Heart right ventricle (tissue), 16 donors: ENCODE data around the gene MYB. TPM values are rescaled to one million over a fixed set of nuclear protein-coding genes. Genes with fewer than 3 reads are reported as not detected.

ENCODE experiments used
- ATAC-seq, 8 donors: fragments of 200-7000 bp; cut with Tn5 transposase; one replicate each; pipeline ENCODE4 v1.9.1; 2020; ENCODE audit warnings: mild to moderate bottlenecking in 8 of 8, moderate library complexity in 8 of 8, moderate number of reproducible peaks in 1 of 8
- DNase-seq, 2 donors: peaks; one replicate each; pipeline ENCODE4 v3.0.0-alpha.2; 2020
- H3K27ac ChIP-seq, 10 donors: fragments of 200-600 bp; sonication (generic) in 2 of 10; one replicate each; pipeline versions ENCODE4 v1.5.0 to v1.8.0; 2020 to 2022; ENCODE audit warnings: mild to moderate bottlenecking in 3 of 10
- H3K27me3 ChIP-seq, 7 donors: fragments of 200-600 bp; one replicate each; pipeline ENCODE4 v1.8.0; 2021 to 2022; ENCODE audit warnings: mild to moderate bottlenecking in 2 of 7
- H3K36me3 ChIP-seq, 9 donors: fragments of 200-600 bp; sonication (generic) in 1 of 9; one replicate each; pipeline versions ENCODE4 v1.5.0 to v1.8.0; 2020 to 2022; ENCODE audit warnings: mild to moderate bottlenecking in 2 of 9
- H3K4me1 ChIP-seq, 9 donors: fragments of 200-600 bp; sonication (generic) in 1 of 9; one replicate each; pipeline versions ENCODE4 v1.5.0 to v1.8.0; 2020 to 2022; ENCODE audit warnings: mild to moderate bottlenecking in 4 of 9
- H3K4me3 ChIP-seq, 10 donors: fragments of 200-600 bp; sonication (generic) in 2 of 10; one replicate each; pipeline versions ENCODE4 v1.5.0 to v1.8.0; 2020 to 2022; ENCODE audit warnings: mild to moderate bottlenecking in 7 of 10, moderate library complexity in 2 of 10
- H3K9me3 ChIP-seq, 11 donors: fragments of 200-600 bp in 10 of 11; sonication (generic) in 2 of 11; one replicate each; pipeline versions ENCODE4 v1.5.0 to v1.8.0; 2013 to 2022; ENCODE audit warnings: mild to moderate bottlenecking in 2 of 11, control low read depth in 1 of 11, moderate library complexity in 1 of 11
- CTCF ChIP-seq, 9 donors: fragments of 200-600 bp; sonication (generic) in 2 of 9; IDR thresholded peaks; one replicate each; pipeline versions ENCODE4 v1.5.0 to v1.8.0; 2021 to 2022; ENCODE audit warnings: antibody characterized with exemption in 9 of 9, mild to moderate bottlenecking in 5 of 9, moderate library complexity in 1 of 9
- WGBS, 2 donors: extraction: QIAGEN DNeasy Blood & Tissue Kit; methylation state at CpG; one replicate each; pipeline ENCODE4 v1.1.7; 2013; ENCODE audit warnings: inconsistent platforms in 1 of 2; 5-methylcytosine and 5-hydroxymethylcytosine counted together
- intact Hi-C, 10 donors: fragments of 100-400 bp; cut with DNase I; formaldehyde crosslinking; loops; one replicate each; pipeline versions ENCODE4 v1.11.1 to v1.14.2; 2022
- microRNA-seq, 2 donors: library from miRNA; unstranded; fragments of <30 nt; microRNA quantifications; one replicate each; pipeline ENCODE4 v1.2.0, GENCODE V29; 2021
- polyA plus RNA-seq, 2 donors: library from polyadenylated mRNA; stranded (reverse); fragments of 200-250 nt; gene quantifications; one replicate each; pipeline ENCODE4 v1.2.3, GENCODE V29; 2013
- total RNA-seq, 10 donors: library from RNA; stranded (reverse); fragmentation: NEBNext Ultra II Directional in 3 of 10; extraction: Animal tissue kit (Norgen Biotek cat#: 25700) in 3 of 10; gene quantifications; one replicate each; pipeline versions ENCODE4 v1.2.1 to v1.2.4, GENCODE V29; 2021 to 2023
- donor health status: Arrhythmogenic right ventricular cardiomyopathy.
- donor health status: ischemic (EF 13 %, LVEDD 7.1; RV severe dilation, severe dysfunction).
- donor health status: healthy with polysubstance abuse.
- donor health status: DM: no; HTN: yes; CAD: no.
- donor health status: DM: no; HTN: no; CAD: no.
- donor health status: ischemic (EF 25% LVEDD 6.9; RV normal size, moderate dysfunction).
- donor health status: ischemic (EF 25% LVEDD 5.7; RV mildly dilated, moderate dysfunction).
- donor health status: healthy.
- donor health status: DM: yes; HTN: yes; CAD: no.
- donor health status: Ischemic cardiomyopathy.
- donor health status: ischemic (EF 35%, LVEDD 5.7; RV mildly dilated, moderate dysfunction).
- donor health status: nonischemic (EF 11% LVEDD 7.7; RV severe dilation, severe dysfunction).
- donor health status: DM: yes; HTN: yes; CAD: no.
- donor health status: PGD.
- donor health status: ischemic (EF 29% LVEDD 5.4; RV normal size, mild dysfunction).
- donor health status: nonischemic (EF 23%, LVEDD 6.1; RV moderate dilation, normal function).

Gene MYB
- total and polyA plus RNA-seq, 12 donors, result 0.01 to 0.39 (median 0.13) TPM; not detected in 8

GRCh38 chr6:135268263-135268662, 87.2 kb downstream of the MYB start:
- intact Hi-C loops, result no loop called here
- H3K4me3 ChIP-seq, result no peak overlapping the region
- no peak overlapping the region for H3K27ac ChIP-seq
- 90 to 98% methylated on average over 3 of the region's 3 CpGs for WGBS, 2 donors
- no peaks in the 10 kb centered on the region for H3K9me3 ChIP-seq
- no peak for TF ChIP-seq CTCF (IDR thresholded peaks at IDR 0.05)
- DNase-seq (no peak), ATAC-seq (no peak)
- H3K27me3 ChIP-seq, result peaks cover 0 to 16% (median 1%) of the 10 kb centered on the region in 7 donors
- peaks cover 0 to 6% (median 0%) of the 10 kb centered on the region in 9 donors for H3K4me1 ChIP-seq
- no peaks in the 10 kb centered on the region for H3K36me3 ChIP-seq

GRCh38 chr6:135268740-135269139, 87.6 kb downstream of the MYB start:
- intact Hi-C loops, result no loop called here
- Histone ChIP-seq H3K9me3 (no peaks in the 10 kb centered on the region), H3K27ac (no peak overlapping the region), H3K4me1 (peaks cover 0 to 6% (median 0%) of the 10 kb centered on the region in 9 donors), H3K4me3 (no peak overlapping the region), H3K36me3 (no peaks in the 10 kb centered on the region), H3K27me3 (peaks cover 0 to 21% (median 4%) of the 10 kb centered on the region in 7 donors)
- DNase-seq, result no peak
- TF ChIP-seq CTCF (IDR thresholded peaks at IDR 0.05), result no peak
- ATAC-seq, result no peak
- WGBS, 2 donors, result 94 to 97% methylated on average over 3 of the region's 3 CpGs

Small RNA genes within 50 kb of the gene (microRNA-seq; reads per million reads assigned to microRNA genes)
- gene MIR548A2, result 0 reads per million in 2 donors

Other genes starting within 250 kb of the MYB start
- gene ALDH8A1, start 231.2 kb upstream of the MYB start, total RNA-seq, result under 1 TPM in 5 of 10 donors, not detected in 5; 0.09 to 0.42 (median 0.24) TPM
- 1 to 10 TPM in 1 of 2 donors, under 1 TPM in 1; 0.16 to 1.7 TPM for gene ALDH8A1, start 231.2 kb upstream of the MYB start, polyA plus RNA-seq
- 10 to 100 TPM; 83.8 to 100.0 (median 91.6) TPM for gene HBS1L, start 126.5 kb upstream of the MYB start, total RNA-seq
- gene HBS1L, start 126.5 kb upstream of the MYB start, polyA plus RNA-seq, result 10 to 100 TPM; 20.8 to 32.9 TPM